NT2/D1 (cell line): Measurements from ENCODE around the gene ITGB1.
"Not testable (repeated sequence)": the region's sequence is repeated elsewhere in the genome, so short reads cannot be mapped to it uniquely, and the experiment has no call there.

ENCODE experiments used
- DNase-seq: peaks from one replicate; pipeline ENCODE4 v3.0.0-alpha.2; 2011; ENCODE audit warnings: low read depth, low spot score
- H3K27me3 ChIP-seq: 2 replicates; pipeline ENCODE4 v1.6.0; 2011; ENCODE audit warnings: mild to moderate bottlenecking; ENCODE audit not compliant: insufficient read length, insufficient read depth
- H3K36me3 ChIP-seq: 2 replicates; pipeline ENCODE4 v1.6.1; 2011; ENCODE audit warnings: mild to moderate bottlenecking, low read length, mixed read lengths; ENCODE audit not compliant: insufficient read depth, insufficient read length
- H3K4me1 ChIP-seq: 2 replicates; pipeline ENCODE4 v1.5.1; 2011; ENCODE audit not compliant: insufficient read depth, insufficient read length
- H3K4me3 ChIP-seq: 2 replicates; pipeline ENCODE4 v1.5.1; 2011; ENCODE audit warnings: low read depth; ENCODE audit not compliant: insufficient read length
- H3K9ac ChIP-seq: 2 replicates; pipeline ENCODE4 v1.6.0; 2011; ENCODE audit warnings: low read depth; ENCODE audit not compliant: insufficient read length
- H3K9me3 ChIP-seq: 2 replicates; pipeline ENCODE4 v1.5.1; 2011; ENCODE audit warnings: mild to moderate bottlenecking, low read length; ENCODE audit not compliant: insufficient read depth
- SUZ12 ChIP-seq: IDR thresholded peaks from 2 replicates; pipeline ENCODE4 v1.6.1; 2011; ENCODE audit not compliant: insufficient read length, insufficient read depth; ENCODE audit errors: extremely low read depth
- YY1 ChIP-seq: IDR thresholded peaks from 2 replicates; pipeline ENCODE4 v1.6.1; 2011; ENCODE audit not compliant: insufficient read length, insufficient read depth
- ZNF274 ChIP-seq: IDR thresholded peaks from 2 replicates; pipeline ENCODE4 v1.6.1; 2011; ENCODE audit warnings: mild to moderate bottlenecking, low read depth, low read length

ITGB1 gene

DNA sequence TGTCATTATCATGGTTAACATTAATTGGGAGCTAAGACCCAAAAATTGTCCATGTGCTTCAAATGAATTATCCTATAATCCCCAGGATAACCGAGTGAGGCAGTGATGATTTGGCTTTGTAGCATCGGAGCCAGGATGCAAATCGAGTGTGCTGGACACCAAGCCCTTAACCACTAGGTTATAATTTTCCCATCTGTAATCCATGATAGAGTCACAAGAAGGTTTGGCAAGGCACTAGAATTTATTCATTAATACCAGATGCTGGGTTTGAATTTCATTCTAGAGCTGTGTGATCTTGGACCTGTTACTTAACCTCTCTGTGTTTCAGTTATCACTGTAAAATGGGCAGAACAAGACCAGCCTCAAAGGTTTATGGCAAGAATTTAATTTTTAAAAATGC is 21.0 kb upstream of the ITGB1 start:
- H3K4me1 ChIP-seq = peaks cover 2% of the 10 kb centered on the region
- H3K9ac ChIP-seq = no peak overlapping the region
- no peak overlapping the region for H3K4me3 ChIP-seq
- H3K27me3 ChIP-seq = no peaks in the 10 kb centered on the region
- TF ChIP-seq ZNF274 (no peak), SUZ12 (no peak)
- H3K36me3 ChIP-seq = no peaks in the 10 kb centered on the region
- H3K9me3 ChIP-seq = peaks cover 5% of the 10 kb centered on the region; the same call in 1 of the 2 replicates
- no peak for DNase-seq

DNA sequence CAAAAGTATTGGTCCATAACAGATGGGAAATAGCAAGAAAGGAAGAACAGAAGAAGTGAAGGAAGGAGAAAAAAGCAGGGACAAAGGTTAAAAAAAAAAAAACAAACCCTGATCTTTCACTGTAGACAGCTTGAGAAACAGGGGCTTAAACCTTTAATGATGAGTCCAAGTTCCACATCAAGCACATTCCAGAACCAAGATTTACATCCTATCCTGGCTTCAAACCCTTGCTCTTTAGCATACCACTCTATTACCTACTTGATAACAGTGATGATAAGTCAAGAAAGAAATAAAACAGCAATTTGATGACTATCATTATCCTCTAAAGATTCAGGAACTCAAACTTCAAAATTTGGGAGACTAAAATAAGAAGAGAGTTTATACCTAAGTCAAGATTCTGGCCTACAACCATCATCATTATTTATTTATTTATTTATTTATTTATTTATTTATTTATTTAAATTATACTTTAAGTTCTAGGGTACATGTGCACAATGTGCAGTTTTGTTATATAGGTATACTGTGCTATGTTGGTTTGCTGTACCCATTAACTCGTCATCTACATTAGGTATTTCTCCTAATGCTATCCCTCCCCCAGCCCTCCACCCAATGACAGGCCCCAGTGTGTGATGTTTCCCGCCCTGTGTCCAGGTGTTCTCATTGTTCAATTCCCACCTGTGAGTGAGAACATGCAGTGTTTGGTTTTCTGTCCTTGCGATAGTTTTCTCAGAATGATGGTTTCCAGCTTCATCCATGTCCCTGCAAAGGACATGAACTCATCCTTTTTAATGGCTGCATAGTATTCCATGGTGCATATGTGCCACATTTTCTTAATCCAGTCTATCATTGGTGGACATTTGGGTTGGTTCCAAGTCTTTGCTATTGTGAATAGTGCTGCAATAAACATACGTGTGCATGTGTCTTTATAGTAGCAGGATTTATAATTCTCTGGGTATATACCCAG is 20.1 kb upstream of the ITGB1 start:
- not testable (repeated sequence) for H3K9ac ChIP-seq, H3K4me3 ChIP-seq, H3K9me3 ChIP-seq, H3K36me3 ChIP-seq, DNase-seq, H3K27me3 ChIP-seq, H3K4me1 ChIP-seq

DNA sequence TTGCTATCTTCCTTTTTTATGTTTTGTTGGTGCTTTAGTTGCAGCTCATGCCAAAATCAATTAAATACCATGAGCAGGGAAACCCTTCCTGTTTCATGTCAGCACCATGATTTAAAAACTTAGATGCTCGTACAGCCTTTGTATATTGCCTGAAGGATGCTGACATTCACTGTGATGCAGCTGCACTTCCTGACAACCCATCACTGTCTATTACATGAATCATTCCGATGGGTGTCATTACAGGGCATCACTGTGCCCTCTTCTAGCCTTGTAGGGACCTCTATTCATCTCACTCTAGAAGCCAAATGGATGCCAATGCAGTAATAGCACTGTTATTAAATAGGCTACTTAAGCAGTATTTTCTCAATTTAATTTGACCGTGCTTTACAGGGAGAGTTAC is 18.3 kb upstream of the ITGB1 start:
- Histone ChIP-seq H3K4me1 (no peaks in the 10 kb centered on the region), H3K9me3 (peaks cover 5% of the 10 kb centered on the region; the same call in 1 of the 2 replicates), H3K4me3 (no peak overlapping the region), H3K27me3 (no peaks in the 10 kb centered on the region), H3K36me3 (no peaks in the 10 kb centered on the region), H3K9ac (no peak overlapping the region)
- TF ChIP-seq SUZ12 (no peak), ZNF274 (no peak), YY1 (no peak)
- DNase-seq = no peak

DNA sequence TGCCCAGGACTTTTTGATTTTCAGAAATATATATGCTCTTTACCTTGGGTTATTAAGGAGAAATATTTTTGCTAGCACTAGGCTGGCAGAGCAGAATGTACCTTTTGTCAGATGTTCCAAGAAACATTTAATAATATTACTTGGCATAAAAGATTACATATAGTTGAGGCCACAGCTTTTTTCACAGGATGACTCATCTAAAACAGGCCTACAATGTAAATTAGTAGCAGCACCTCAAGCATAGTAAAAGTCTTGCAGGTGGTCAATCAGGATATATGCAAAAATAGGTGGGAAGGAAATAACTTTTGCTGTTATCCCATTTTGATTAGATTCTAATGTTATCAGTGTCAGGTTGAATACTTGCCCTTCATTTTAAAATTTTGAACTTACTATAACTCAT is 14.9 kb upstream of the ITGB1 start:
- DNase-seq = no peak
- Histone ChIP-seq H3K36me3 (no peaks in the 10 kb centered on the region), H3K9ac (no peak overlapping the region), H3K9me3 (peaks cover 5% of the 10 kb centered on the region; the same call in 1 of the 2 replicates), H3K4me3 (no peak overlapping the region), H3K4me1 (no peaks in the 10 kb centered on the region), H3K27me3 (no peaks in the 10 kb centered on the region)
- TF ChIP-seq SUZ12 = no peak

DNA sequence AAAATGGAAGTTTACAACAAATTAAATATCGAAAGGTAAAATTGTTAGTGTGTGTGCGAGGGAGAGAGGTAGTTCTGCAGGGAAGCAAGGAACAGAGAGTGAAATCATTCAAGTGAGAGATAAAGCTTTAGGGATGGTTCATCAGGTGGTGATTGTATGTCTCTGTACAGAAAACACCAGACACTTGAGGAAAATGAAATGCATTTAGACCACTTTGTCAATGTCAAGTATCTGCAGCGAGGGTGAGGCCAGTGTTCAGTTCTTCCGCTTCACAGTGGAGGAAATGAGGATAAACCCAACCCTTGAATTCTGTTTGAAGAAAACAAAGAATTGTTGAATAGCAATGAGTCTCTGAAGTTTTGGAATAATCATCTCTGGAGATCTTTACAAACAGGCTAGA is 14.4 kb upstream of the ITGB1 start:
- no peaks in the 10 kb centered on the region for H3K4me1 ChIP-seq
- DNase-seq = no peak
- H3K9me3 ChIP-seq = peaks cover 5% of the 10 kb centered on the region; the same call in 1 of the 2 replicates
- no peaks in the 10 kb centered on the region for H3K27me3 ChIP-seq
- H3K4me3 ChIP-seq = no peak overlapping the region
- H3K36me3 ChIP-seq = no peaks in the 10 kb centered on the region
- no peak for TF ChIP-seq ZNF274
- H3K9ac ChIP-seq = no peak overlapping the region

DNA sequence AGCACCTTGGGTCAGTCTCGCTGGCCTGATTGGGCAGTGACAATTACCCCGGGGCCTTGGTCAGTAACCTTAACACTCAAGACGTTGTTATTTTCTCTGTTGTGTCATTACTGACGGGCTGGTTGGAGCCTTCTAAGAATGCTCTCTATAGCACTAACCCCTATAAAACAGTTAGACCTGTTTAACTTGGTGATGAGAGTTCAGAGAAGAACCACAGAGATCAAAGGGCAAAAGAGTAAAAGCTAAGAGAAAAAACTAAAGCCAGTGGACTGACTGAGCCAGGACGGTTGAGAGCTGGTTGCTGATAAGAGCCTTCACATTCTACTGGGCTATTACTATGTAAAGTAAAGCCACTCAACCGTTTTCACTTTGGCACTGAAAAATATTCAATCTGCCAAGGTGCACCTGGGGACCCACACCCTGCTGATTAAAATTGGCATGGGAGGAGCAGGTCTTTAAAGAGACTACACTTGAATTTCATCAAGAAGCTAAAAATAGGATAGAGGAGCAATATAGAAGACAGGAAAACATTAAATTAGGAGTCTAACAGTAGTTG is 13.6 kb upstream of the ITGB1 start:
- Histone ChIP-seq H3K9ac (no peak overlapping the region), H3K4me3 (no peak overlapping the region), H3K9me3 (peaks cover 5% of the 10 kb centered on the region; the same call in 1 of the 2 replicates), H3K27me3 (no peaks in the 10 kb centered on the region), H3K4me1 (no peaks in the 10 kb centered on the region), H3K36me3 (no peaks in the 10 kb centered on the region)
- TF ChIP-seq SUZ12 = no peak
- no peak for TF ChIP-seq ZNF274
- TF ChIP-seq YY1 = no peak
- no peak for DNase-seq

DNA sequence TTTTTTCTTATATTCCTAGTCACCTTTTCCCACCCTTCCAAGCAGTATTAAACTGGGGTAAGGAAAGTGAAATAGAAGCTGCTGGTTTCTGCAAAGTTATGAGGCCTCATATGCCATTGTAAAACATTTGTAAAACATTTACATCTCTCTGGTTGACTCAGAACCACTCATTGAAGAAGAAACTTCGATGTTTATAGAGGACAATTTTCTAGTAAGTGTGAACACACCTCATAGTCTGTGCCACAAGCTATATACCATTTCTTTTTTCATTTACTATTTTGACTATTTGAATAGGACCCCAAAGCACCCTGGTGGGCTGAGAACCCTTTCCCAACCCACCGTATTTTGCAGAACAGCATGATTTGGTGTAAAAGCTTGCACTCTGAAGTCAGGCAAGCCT is 12.9 kb upstream of the ITGB1 start:
- H3K9ac ChIP-seq = no peak overlapping the region
- no peaks in the 10 kb centered on the region for H3K27me3 ChIP-seq
- peaks cover 5% of the 10 kb centered on the region; the same call in 1 of the 2 replicates for H3K9me3 ChIP-seq
- H3K4me1 ChIP-seq = no peaks in the 10 kb centered on the region
- no peaks in the 10 kb centered on the region for H3K36me3 ChIP-seq
- no peak for DNase-seq
- H3K4me3 ChIP-seq = no peak overlapping the region
- no peak for TF ChIP-seq YY1
- TF ChIP-seq SUZ12 = no peak
- TF ChIP-seq ZNF274 = no peak
